ENCODE data around the gene AMY1A. TPM values are rescaled to one million over a fixed set of nuclear protein-coding genes. Genes with fewer than 3 reads are reported as not detected.
"Not testable (repeated sequence)": the region's sequence is repeated elsewhere in the genome, so short reads cannot be mapped to it uniquely, and the experiment has no call there.

AMY1A gene
- total and polyA plus RNA-seq, 2 experiments from 2014 or later, result not detected

DNA sequence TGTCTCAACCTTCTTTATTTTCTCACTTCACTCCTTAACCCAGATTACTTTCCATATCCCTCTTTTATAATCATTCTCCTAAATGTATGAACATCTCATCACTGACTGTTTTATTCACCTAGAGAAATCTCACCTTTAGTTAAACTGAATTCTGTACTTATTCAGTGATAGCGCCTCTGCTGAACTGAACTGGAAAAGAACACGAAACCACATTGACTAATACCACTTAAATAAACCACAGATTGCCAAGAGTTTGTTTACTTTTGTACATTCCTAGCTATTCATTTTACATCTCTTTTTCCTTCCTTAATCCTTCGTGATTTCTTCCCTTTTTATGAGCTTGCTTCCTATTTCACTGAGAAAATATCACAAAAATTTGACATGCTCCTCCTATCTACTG lies 52.1 kb downstream of the AMY1A start:
- H3K79me2 ChIP-seq (replicated peaks; ENCODE audit: insufficient read depth); H3K27ac ChIP-seq (ENCODE audit: low read depth); DNase-seq (ENCODE audit: low spot score); H3K9me2 ChIP-seq (ENCODE audit: insufficient read depth); H3K4me1 Mint-ChIP-seq; H3K4me3 ChIP-seq; H3K4me1 ChIP-seq (ENCODE audit: insufficient read depth); H4K20me1 ChIP-seq (replicated peaks; ENCODE audit: insufficient read depth); H3K36me3 Mint-ChIP-seq (ENCODE audit: low read depth); H3K4me2 ChIP-seq; H3K4me3 Mint-ChIP-seq; H3F3A ChIP-seq (replicated peaks; ENCODE audit: low read depth); H3K27me3 Mint-ChIP-seq (ENCODE audit: insufficient read depth, low read depth, poor library complexity); H3K27me3 ChIP-seq (ENCODE audit: insufficient read depth); H3K36me3 ChIP-seq (ENCODE audit: insufficient read depth); ATAC-seq; H2AFZ ChIP-seq; H3K27ac Mint-ChIP-seq; H3K9me3 Mint-ChIP-seq: not testable (repeated sequence)

DNA sequence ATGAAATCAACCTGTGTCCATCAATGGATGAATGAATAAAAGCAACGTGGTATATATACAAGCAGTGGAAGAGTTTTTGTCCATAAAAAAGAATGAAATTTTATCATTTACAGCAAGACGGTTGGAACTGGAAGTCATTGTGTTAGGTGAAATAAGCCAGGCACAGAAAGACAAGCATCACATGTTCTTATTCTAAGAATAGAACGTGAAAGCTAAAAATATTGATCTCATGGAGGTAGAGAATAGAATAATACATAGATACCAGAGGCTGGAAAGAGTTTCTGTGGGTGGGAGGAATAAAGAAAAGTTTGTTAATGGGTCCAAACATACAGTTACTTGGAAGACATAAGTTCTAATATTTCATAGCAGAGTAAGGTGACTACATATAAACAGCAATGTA lies 54.8 kb downstream of the AMY1A start:
- H3K36me3 Mint-ChIP-seq (ENCODE audit: low read depth); H3K9me2 ChIP-seq (ENCODE audit: insufficient read depth); H3F3A ChIP-seq (replicated peaks; ENCODE audit: low read depth); H3K4me2 ChIP-seq; DNase-seq (ENCODE audit: low spot score); H3K27me3 Mint-ChIP-seq (ENCODE audit: insufficient read depth, low read depth, poor library complexity); H3K9me3 Mint-ChIP-seq; H3K27me3 ChIP-seq (ENCODE audit: insufficient read depth); H3K4me1 Mint-ChIP-seq; H3K4me1 ChIP-seq (ENCODE audit: insufficient read depth); H3K27ac ChIP-seq (ENCODE audit: low read depth); H3K4me3 ChIP-seq; H4K20me1 ChIP-seq (replicated peaks; ENCODE audit: insufficient read depth); H3K4me3 Mint-ChIP-seq; H3K79me2 ChIP-seq (replicated peaks; ENCODE audit: insufficient read depth); H3K36me3 ChIP-seq (ENCODE audit: insufficient read depth); ATAC-seq; H2AFZ ChIP-seq; H3K27ac Mint-ChIP-seq: not testable (repeated sequence)

Small RNAs within 50 kb of the gene (small RNA-seq; reads per million reads assigned to genes)
- gene AC105272.1 (ENCODE audit: low replicate concordance), result not detected

Other genes starting within 250 kb of the AMY1A start
- 10.8 and 13.4 TPM in 2 replicates for gene RNPC3, start 130.1 kb upstream of the AMY1A start, total RNA-seq (2014; rRNA removed; shearing (Covaris generic))
- 36.5 and 38.2 TPM in 2 replicates for gene RNPC3, start 130.1 kb upstream of the AMY1A start, polyA plus RNA-seq (2016; fragmentation: Nextera tagmentation; extraction: Ambion mirVana)
- gene AMY2B, start 84.2 kb upstream of the AMY1A start, total RNA-seq (2014; rRNA removed; shearing (Covaris generic)), result 1.3 and 1.5 TPM in 2 replicates
- 0.64 and 2.5 TPM in 2 replicates for gene AMY2B, start 84.2 kb upstream of the AMY1A start, polyA plus RNA-seq (2016; fragmentation: Nextera tagmentation; extraction: Ambion mirVana)
- gene AMY2A, start 38.3 kb upstream of the AMY1A start, total RNA-seq (2014; rRNA removed; shearing (Covaris generic)), result not detected in 2 replicates
- gene AMY2A, start 38.3 kb upstream of the AMY1A start, polyA plus RNA-seq (2016; fragmentation: Nextera tagmentation; extraction: Ambion mirVana), result not detected in 2 replicates
- not detected in 2 replicates for gene AMY1B, start 40.5 kb downstream of the AMY1A start, total RNA-seq (2014; rRNA removed; shearing (Covaris generic))
- not detected in 2 replicates for gene AMY1B, start 40.5 kb downstream of the AMY1A start, polyA plus RNA-seq (2016; fragmentation: Nextera tagmentation; extraction: Ambion mirVana)
- not detected in 2 replicates for gene AMY1C, start 94.1 kb downstream of the AMY1A start, total RNA-seq (2014; rRNA removed; shearing (Covaris generic))
- not detected in 2 replicates for gene AMY1C, start 94.1 kb downstream of the AMY1A start, polyA plus RNA-seq (2016; fragmentation: Nextera tagmentation; extraction: Ambion mirVana)